ENCODE results near the gene L1CAM. TPM values are rescaled to one million over a fixed set of nuclear protein-coding genes. Genes with fewer than 3 reads are reported as not detected.

L1CAM gene
- total RNA-seq, 6 experiments from 2014 or later: 0.33 to 0.64 (median 0.47) TPM; not detected in 2

DNA sequence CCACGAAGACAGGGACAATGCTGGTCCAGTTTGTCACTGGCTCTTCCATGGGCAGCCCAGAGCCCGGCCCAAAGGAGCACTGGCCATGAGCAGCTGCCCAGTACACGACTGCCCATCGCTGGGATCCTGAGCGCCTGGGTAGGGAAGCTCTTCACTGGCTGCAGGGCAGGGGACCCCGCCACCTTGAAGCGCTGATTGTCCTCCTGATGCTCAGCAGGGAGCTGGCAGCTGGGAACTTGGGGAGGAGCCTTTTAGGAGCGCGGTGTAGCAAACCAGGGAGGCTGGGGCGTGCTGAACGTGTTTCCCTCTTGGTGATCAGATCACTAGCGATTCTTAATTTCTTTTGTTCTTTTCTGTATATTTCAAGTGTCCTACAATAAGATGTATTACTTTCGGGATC, 1.8 kb downstream of the L1CAM start:
- ATAC-seq (no peak), DNase-seq (no peak)
- H3K27me3 ChIP-seq: peaks cover 7 to 22% of the 10 kb centered on the region in 2 donors
- TF ChIP-seq POLR2A (IDR thresholded peaks at IDR 0.05): no peak
- no peaks in the 10 kb centered on the region for H3K36me3 ChIP-seq
- 29% methylated on average over 5 of the region's 13 CpGs for WGBS (ENCODE audit: insufficient coverage, low coverage, low lambda C conversion rate, missing lambda C conversion rate)
- no peak overlapping the region for H3K4me3 ChIP-seq
- H3K9me3 ChIP-seq: no peaks in the 10 kb centered on the region
- H3K4me1 ChIP-seq: no peaks in the 10 kb centered on the region
- intact Hi-C loops (cut with DNase I): no loop called here
- H3K27ac ChIP-seq: no peak overlapping the region

DNA sequence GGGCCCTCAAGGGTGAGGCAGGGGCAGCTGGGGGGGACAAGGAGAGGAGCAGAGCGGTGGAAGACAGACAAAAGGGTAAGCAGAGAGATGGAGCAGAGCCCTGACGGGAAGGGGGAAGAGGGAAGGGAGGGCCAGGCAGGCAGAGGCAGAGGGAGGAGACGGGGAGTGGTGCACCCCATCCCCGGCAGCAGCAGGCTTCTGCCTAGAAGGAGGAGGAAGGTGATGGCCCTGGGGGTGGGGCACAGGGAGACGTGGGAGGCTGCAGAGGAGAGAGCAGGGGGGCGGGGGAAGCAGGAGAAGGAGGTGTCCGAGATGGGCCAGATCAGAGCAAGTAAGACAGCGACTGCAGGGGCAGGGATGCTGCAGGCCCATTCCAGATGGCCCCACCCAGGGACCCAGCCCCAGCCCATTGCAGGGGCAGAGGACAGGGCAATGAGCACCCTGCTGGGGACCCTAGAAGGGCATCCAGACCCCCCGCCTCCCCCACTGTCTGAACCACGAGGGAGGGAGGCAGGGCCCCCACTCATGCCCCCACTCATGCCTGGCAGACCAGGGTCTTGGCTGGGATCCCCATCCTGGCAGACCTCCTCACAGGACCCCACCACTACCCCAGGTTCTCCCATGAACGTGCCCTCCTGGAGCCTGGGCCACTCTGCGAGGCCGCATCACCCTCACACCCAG, 2.7 kb downstream of the L1CAM start:
- TF ChIP-seq POLR2A (IDR thresholded peaks at IDR 0.05): no peak
- no peak for TF ChIP-seq CTCF (IDR thresholded peaks at IDR 0.05)
- H3K36me3 ChIP-seq: no peaks in the 10 kb centered on the region
- ATAC-seq (no peak), DNase-seq (no peak)
- no peak overlapping the region for H3K4me3 ChIP-seq
- intact Hi-C loops (cut with DNase I): no loop called here
- WGBS (ENCODE audit: insufficient coverage, low coverage, low lambda C conversion rate, missing lambda C conversion rate): 42% methylated on average over 8 of the region's 13 CpGs
- H3K9me3 ChIP-seq: no peaks in the 10 kb centered on the region
- no peak overlapping the region for H3K27ac ChIP-seq
- H3K27me3 ChIP-seq: peaks cover 7 to 22% of the 10 kb centered on the region in 2 donors
- no peaks in the 10 kb centered on the region for H3K4me1 ChIP-seq

- H3K36me3 ChIP-seq: no peaks in the 10 kb centered on the region
- no peak overlapping the region for H3K27ac ChIP-seq
- WGBS (ENCODE audit: insufficient coverage, low coverage, low lambda C conversion rate, missing lambda C conversion rate): 40% methylated on average over 1 of the region's 7 CpGs
- H3K9me3 ChIP-seq: no peaks in the 10 kb centered on the region
- intact Hi-C loops (cut with DNase I): no loop called here
- H3K4me3 ChIP-seq: no peak overlapping the region
- ATAC-seq (no peak), DNase-seq (no peak)
- H3K4me1 ChIP-seq: no peaks in the 10 kb centered on the region
- H3K27me3 ChIP-seq: peaks cover 7 to 22% of the 10 kb centered on the region in 2 donors
- no peak for TF ChIP-seq CTCF (IDR thresholded peaks at IDR 0.05)
Observed at GRCh38 chrX:153882557-153882956, 3.4 kb downstream of the L1CAM start.

DNA sequence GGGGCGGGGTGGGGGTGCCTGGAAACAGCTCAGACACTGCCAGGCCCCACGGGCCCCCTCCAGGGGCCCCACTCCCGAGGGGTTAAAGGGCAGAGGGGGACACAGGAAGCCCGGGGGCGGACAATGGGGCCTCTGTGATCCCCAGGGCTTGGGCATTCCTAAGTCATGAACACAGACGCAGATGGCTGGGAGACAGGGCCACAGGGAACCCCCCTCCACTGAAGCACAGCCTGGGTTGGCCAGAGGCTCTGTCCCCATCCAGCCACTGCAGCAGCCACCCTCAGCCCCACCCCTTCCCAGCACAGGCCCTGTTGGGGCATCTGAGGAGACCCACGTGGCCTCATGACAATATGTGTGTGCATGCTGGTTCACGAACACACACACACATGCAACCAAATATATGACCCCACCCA, 3.9 kb downstream of the L1CAM start:
- no peak for TF ChIP-seq POLR2A (IDR thresholded peaks at IDR 0.05)
- TF ChIP-seq CTCF (IDR thresholded peaks at IDR 0.05): no peak
- no peaks in the 10 kb centered on the region for H3K36me3 ChIP-seq
- no peak for DNase-seq
- no peak overlapping the region for H3K27ac ChIP-seq
- no peak overlapping the region for H3K4me3 ChIP-seq
- WGBS (ENCODE audit: insufficient coverage, low coverage, low lambda C conversion rate, missing lambda C conversion rate): 17% methylated on average over 1 of the region's 8 CpGs
- no peaks in the 10 kb centered on the region for H3K9me3 ChIP-seq
- no peak for ATAC-seq
- H3K27me3 ChIP-seq: peaks cover 7 to 20% of the 10 kb centered on the region in 2 donors
- intact Hi-C loops (cut with DNase I): no loop called here
- no peaks in the 10 kb centered on the region for H3K4me1 ChIP-seq

DNA sequence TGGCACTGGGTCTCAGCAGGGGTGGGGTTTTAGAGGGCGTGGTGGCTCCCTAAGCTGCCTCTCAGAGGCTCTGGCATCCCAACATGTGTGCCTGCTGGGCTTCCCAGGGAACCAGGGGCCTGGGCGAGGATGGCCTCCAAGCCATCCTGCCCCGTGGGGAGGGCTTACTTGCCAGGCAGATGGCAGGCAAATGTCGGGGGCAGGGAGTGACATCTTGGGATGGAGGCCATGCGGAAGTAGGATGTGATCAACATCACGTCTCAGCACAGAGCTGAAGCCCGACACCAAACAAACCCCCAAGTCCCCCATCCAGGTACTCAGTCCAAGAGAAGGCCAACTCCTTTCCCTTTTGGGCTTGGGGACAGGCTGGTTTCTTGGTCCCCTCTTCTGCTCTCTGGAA, 4.7 kb downstream of the L1CAM start:
- WGBS (ENCODE audit: insufficient coverage, low coverage, low lambda C conversion rate, missing lambda C conversion rate): 20% methylated on average over 2 of the region's 7 CpGs
- H3K9me3 ChIP-seq: no peaks in the 10 kb centered on the region
- no peak overlapping the region for H3K4me3 ChIP-seq
- DNase-seq: no peak
- intact Hi-C loops (cut with DNase I): no loop called here
- no peaks in the 10 kb centered on the region for H3K4me1 ChIP-seq
- no peak overlapping the region for H3K27ac ChIP-seq
- peaks cover 7 to 13% of the 10 kb centered on the region in 2 donors for H3K27me3 ChIP-seq
- no peaks in the 10 kb centered on the region for H3K36me3 ChIP-seq
- TF ChIP-seq CTCF (IDR thresholded peaks at IDR 0.05) (no peak), POLR2A (IDR thresholded peaks at IDR 0.05) (no peak)
- ATAC-seq: no peak
